ENCODE data around the gene STXBP5L.

The STXBP5L gene

DNA sequence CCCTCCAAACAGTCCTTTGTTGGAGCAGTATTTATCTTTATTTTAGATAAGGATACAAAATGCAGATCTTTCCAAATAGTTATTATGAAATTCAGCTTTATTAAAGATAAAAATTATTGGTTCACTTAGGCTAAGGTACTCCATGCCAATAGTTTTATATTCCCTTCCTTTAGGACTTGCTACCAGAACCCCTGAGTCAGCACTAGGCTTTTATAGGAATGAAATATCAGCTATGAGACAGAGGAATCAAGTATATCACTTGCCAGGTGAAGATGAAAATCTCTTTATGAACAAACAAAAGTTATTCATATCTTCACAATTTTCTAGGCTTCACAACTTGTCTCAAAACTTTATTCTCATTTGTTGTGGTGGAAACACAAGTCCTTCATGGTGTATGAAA, 416.3 kb downstream of the STXBP5L start:
- TF ChIP-seq TOX (CRISPR knock-in tag; IDR thresholded peaks at IDR 0.05; ENCODE audit: borderline replicate concordance): no peak
- no peak for TF ChIP-seq ZFP3 (CRISPR knock-in tag; IDR thresholded peaks at IDR 0.05)
- TF ChIP-seq ARNTL (CRISPR knock-in tag; IDR thresholded peaks at IDR 0.05; ENCODE audit: borderline replicate concordance, low read depth): no peak
- no peak for TF ChIP-seq ZNF565 (CRISPR knock-in tag; conservative IDR thresholded peaks at IDR 0.05; ENCODE audit: low read depth)
- TF ChIP-seq TCF4 (CRISPR knock-in tag; IDR thresholded peaks at IDR 0.05; ENCODE audit: borderline replicate concordance): no peak
- TF ChIP-seq POU6F1 (CRISPR knock-in tag; IDR thresholded peaks at IDR 0.05; ENCODE audit: borderline replicate concordance, low read depth): no peak
- no peak for TF ChIP-seq ZNF70 (CRISPR knock-in tag; IDR thresholded peaks at IDR 0.05)
- TF ChIP-seq ZFP30 (CRISPR knock-in tag; IDR thresholded peaks at IDR 0.05): no peak
- no peak for TF ChIP-seq ISL1 (CRISPR knock-in tag; IDR thresholded peaks at IDR 0.05)
- no peak for TF ChIP-seq CSDC2 (CRISPR knock-in tag; IDR thresholded peaks at IDR 0.05)
- no peak for TF ChIP-seq PATZ1 (CRISPR knock-in tag; IDR thresholded peaks at IDR 0.05; ENCODE audit: borderline replicate concordance)
- no peak for TF ChIP-seq OSR1 (CRISPR knock-in tag; IDR thresholded peaks at IDR 0.05)
- TF ChIP-seq GLIS3 (CRISPR knock-in tag; IDR thresholded peaks at IDR 0.05): no peak
- TF ChIP-seq SNAI2 (CRISPR knock-in tag; IDR thresholded peaks at IDR 0.05): no peak
- no peak for TF ChIP-seq RARB (CRISPR knock-in tag; IDR thresholded peaks at IDR 0.05)
- TF ChIP-seq, protein P1, sequence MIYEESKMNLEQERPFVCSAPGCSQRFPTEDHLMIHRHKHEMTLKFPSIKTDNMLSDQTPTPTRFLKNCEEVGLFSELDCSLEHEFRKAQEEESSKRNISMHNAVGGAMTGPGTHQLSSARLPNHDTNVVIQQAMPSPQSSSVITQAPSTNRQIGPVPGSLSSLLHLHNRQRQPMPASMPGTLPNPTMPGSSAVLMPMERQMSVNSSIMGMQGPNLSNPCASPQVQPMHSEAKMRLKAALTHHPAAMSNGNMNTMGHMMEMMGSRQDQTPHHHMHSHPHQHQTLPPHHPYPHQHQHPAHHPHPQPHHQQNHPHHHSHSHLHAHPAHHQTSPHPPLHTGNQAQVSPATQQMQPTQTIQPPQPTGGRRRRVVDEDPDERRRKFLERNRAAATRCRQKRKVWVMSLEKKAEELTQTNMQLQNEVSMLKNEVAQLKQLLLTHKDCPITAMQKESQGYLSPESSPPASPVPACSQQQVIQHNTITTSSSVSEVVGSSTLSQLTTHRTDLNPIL (CRISPR knock-in tag; IDR thresholded peaks at IDR 0.05; ENCODE audit: low read depth): no peak
- TF ChIP-seq ZNF8 (CRISPR knock-in tag; IDR thresholded peaks at IDR 0.05): no peak
- no peak for TF ChIP-seq ESRRG (CRISPR knock-in tag; IDR thresholded peaks at IDR 0.05)
- TF ChIP-seq BACH2 (CRISPR knock-in tag; IDR thresholded peaks at IDR 0.05; ENCODE audit: borderline replicate concordance): no peak
- TF ChIP-seq, protein P2, sequence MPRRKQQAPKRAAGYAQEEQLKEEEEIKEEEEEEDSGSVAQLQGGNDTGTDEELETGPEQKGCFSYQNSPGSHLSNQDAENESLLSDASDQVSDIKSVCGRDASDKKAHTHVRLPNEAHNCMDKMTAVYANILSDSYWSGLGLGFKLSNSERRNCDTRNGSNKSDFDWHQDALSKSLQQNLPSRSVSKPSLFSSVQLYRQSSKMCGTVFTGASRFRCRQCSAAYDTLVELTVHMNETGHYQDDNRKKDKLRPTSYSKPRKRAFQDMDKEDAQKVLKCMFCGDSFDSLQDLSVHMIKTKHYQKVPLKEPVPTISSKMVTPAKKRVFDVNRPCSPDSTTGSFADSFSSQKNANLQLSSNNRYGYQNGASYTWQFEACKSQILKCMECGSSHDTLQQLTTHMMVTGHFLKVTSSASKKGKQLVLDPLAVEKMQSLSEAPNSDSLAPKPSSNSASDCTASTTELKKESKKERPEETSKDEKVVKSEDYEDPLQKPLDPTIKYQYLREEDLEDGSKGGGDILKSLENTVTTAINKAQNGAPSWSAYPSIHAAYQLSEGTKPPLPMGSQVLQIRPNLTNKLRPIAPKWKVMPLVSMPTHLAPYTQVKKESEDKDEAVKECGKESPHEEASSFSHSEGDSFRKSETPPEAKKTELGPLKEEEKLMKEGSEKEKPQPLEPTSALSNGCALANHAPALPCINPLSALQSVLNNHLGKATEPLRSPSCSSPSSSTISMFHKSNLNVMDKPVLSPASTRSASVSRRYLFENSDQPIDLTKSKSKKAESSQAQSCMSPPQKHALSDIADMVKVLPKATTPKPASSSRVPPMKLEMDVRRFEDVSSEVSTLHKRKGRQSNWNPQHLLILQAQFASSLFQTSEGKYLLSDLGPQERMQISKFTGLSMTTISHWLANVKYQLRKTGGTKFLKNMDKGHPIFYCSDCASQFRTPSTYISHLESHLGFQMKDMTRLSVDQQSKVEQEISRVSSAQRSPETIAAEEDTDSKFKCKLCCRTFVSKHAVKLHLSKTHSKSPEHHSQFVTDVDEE (CRISPR knock-in tag; IDR thresholded peaks at IDR 0.05): no peak
- no peak for ATAC-seq

- ATAC-seq: no peak
- TF ChIP-seq PATZ1 (CRISPR knock-in tag; IDR thresholded peaks at IDR 0.05; ENCODE audit: borderline replicate concordance) (no peak), ZFP3 (CRISPR knock-in tag; IDR thresholded peaks at IDR 0.05) (no peak), BACH2 (CRISPR knock-in tag; IDR thresholded peaks at IDR 0.05; ENCODE audit: borderline replicate concordance) (no peak), ZFP30 (CRISPR knock-in tag; IDR thresholded peaks at IDR 0.05) (no peak), ARNTL (CRISPR knock-in tag; IDR thresholded peaks at IDR 0.05; ENCODE audit: borderline replicate concordance, low read depth) (no peak), PPARA (CRISPR knock-in tag; IDR thresholded peaks at IDR 0.05; ENCODE audit: borderline replicate concordance) (no peak)
- TF ChIP-seq, protein P1 (CRISPR knock-in tag; IDR thresholded peaks at IDR 0.05; ENCODE audit: low read depth): no peak
Observed at GRCh38 chr3:121330118-121330517, 422.1 kb downstream of the STXBP5L start.

All from SK-N-SH treated with all-trans-retinoic acid at 6 μM for 48 hours (cell line).